22Rv1 (cell line): ENCODE measurements around the gene SH2D3C.

ENCODE experiments used
- H3K27ac ChIP-seq: fragments of 450-650 bp; 2 replicates; pipeline ENCODE4 v1.5.1; 2017
- CTCF ChIP-seq: fragments of 450-650 bp; IDR thresholded peaks from 2 replicates; pipeline ENCODE4 v1.5.1; 2017; ENCODE audit warnings: mild to moderate bottlenecking
- ZFX ChIP-seq: fragments of 450-650 bp; IDR thresholded peaks from 2 replicates; pipeline ENCODE4 v1.6.1; 2017; ENCODE audit warnings: antibody characterized with exemption, borderline replicate concordance

Gene SH2D3C

GRCh38 chr9:127812011-127812410 is 33.5 kb upstream of the SH2D3C start:
- H3K27ac ChIP-seq = no peak overlapping the region
- TF ChIP-seq ZFX (no peak), CTCF (no peak)

- TF ChIP-seq CTCF (no peak), ZFX (no peak)
Observed at GRCh38 chr9:127810378-127811187, 32.1 kb upstream of the SH2D3C start.

GRCh38 chr9:127809540-127810377 is 31.3 kb upstream of the SH2D3C start:
- 0 out of 2 replicates have a peak overlapping the region, but pooled peaks have one; percentile 36 for H3K27ac ChIP-seq

More at GRCh38 chr9:127810378-127811187, 32.1 kb upstream of the SH2D3C start:
- no peak overlapping the region for H3K27ac ChIP-seq

GRCh38 chr9:127809002-127809539 is 30.6 kb upstream of the SH2D3C start:
- TF ChIP-seq CTCF (no peak), ZFX (no peak)
- 0 out of 2 replicates have a peak overlapping the region, but pooled peaks have one; percentile 36 for H3K27ac ChIP-seq

More at GRCh38 chr9:127809540-127810377, 31.3 kb upstream of the SH2D3C start:
- TF ChIP-seq CTCF (no peak), ZFX (no peak)

GRCh38 chr9:127808347-127809001 is 30.0 kb upstream of the SH2D3C start:
- TF ChIP-seq CTCF (no peak), ZFX (no peak)
- no peak overlapping the region for H3K27ac ChIP-seq

GRCh38 chr9:127806871-127807270 is 28.4 kb upstream of the SH2D3C start:
- TF ChIP-seq ZFX (no peak), CTCF (no peak)
- no peak overlapping the region for H3K27ac ChIP-seq
